Neutrophil (primary cell): ENCODE data around the gene KRT85.

Source experiments
- H3K27ac ChIP-seq: fragments of 200-600 bp; sonication (generic); 2 replicates; pipeline ENCODE4 v1.5.1; 2016; ENCODE audit warnings: mild to moderate bottlenecking, moderate library complexity
- H3K27me3 ChIP-seq: fragments of 200-600 bp; sonication (generic); 2 replicates; pipeline ENCODE4 v1.6.0; 2016; ENCODE audit warnings: mild to moderate bottlenecking
- H3K36me3 ChIP-seq: fragments of 200-600 bp; sonication (generic); 2 replicates; pipeline ENCODE4 v1.5.1; 2017
- H3K4me1 ChIP-seq, 2 experiments: fragments of 200-600 bp in 1 of 2; sonication (generic) in 1 of 2; 1 replicate in 1 of 2; 2 replicates in 1 of 2; pipeline versions ENCODE4 v1.5.1 to v1.6.1; 2013 to 2016; ENCODE audit warnings: low read depth in 1 of 2, low read length in 1 of 2, mild to moderate bottlenecking in 1 of 2, moderate library complexity in 1 of 2; ENCODE audit not compliant: control insufficient read depth in 1 of 2, insufficient read depth in 1 of 2
- H3K4me3 ChIP-seq, 2 experiments: fragments of 200-600 bp in 1 of 2; sonication (generic) in 1 of 2; 1 replicate in 1 of 2; 2 replicates in 1 of 2; pipeline ENCODE4 v1.5.1; 2013 to 2016; ENCODE audit warnings: low read depth in 1 of 2, low read length in 1 of 2, mild to moderate bottlenecking in 1 of 2, moderate library complexity in 1 of 2
- H3K9me3 ChIP-seq: fragments of 200-600 bp; sonication (generic); 2 replicates; pipeline ENCODE4 v1.5.1; 2016
- CTCF ChIP-seq: fragments of 200-600 bp; sonication (generic); IDR thresholded peaks from 2 replicates; pipeline ENCODE4 v1.5.1; 2016; ENCODE audit warnings: antibody characterized with exemption

Gene KRT85

GRCh38 chr12:52356031-52356761, 11.1 kb downstream of the KRT85 start:
- no peaks in the 10 kb centered on the region for H3K9me3 ChIP-seq
- H3K27ac ChIP-seq, result no peak overlapping the region
- no peaks in the 10 kb centered on the region for H3K4me1 ChIP-seq
- no peak overlapping the region for H3K4me3 ChIP-seq
- H3K27me3 ChIP-seq, result peaks cover 17% of the 10 kb centered on the region
- no peak for TF ChIP-seq CTCF
- no peaks in the 10 kb centered on the region for H3K36me3 ChIP-seq

- H3K4me3 ChIP-seq, result no peak overlapping the region
- no peaks in the 10 kb centered on the region for H3K9me3 ChIP-seq
- peaks cover 25% of the 10 kb centered on the region for H3K27me3 ChIP-seq
- TF ChIP-seq CTCF, result no peak
- no peaks in the 10 kb centered on the region for H3K36me3 ChIP-seq
- H3K4me1 ChIP-seq, result no peaks in the 10 kb centered on the region
- H3K27ac ChIP-seq, result no peak overlapping the region
Observed at GRCh38 chr12:52355176-52355575, 12.1 kb downstream of the KRT85 start.

GRCh38 chr12:52354200-52354599, 13.1 kb downstream of the KRT85 start:
- Histone ChIP-seq H3K27ac (no peak overlapping the region), H3K9me3 (no peaks in the 10 kb centered on the region), H3K4me1 (no peaks in the 10 kb centered on the region), H3K36me3 (no peaks in the 10 kb centered on the region), H3K27me3 (peaks cover 32% of the 10 kb centered on the region), H3K4me3 (no peak overlapping the region)
- TF ChIP-seq CTCF, result no peak

GRCh38 chr12:52353766-52354165, 13.5 kb downstream of the KRT85 start:
- peaks cover 33% of the 10 kb centered on the region for H3K27me3 ChIP-seq
- no peaks in the 10 kb centered on the region for H3K36me3 ChIP-seq
- no peaks in the 10 kb centered on the region for H3K9me3 ChIP-seq
- H3K4me3 ChIP-seq, result no peak overlapping the region
- TF ChIP-seq CTCF, result no peak
- no peak overlapping the region for H3K27ac ChIP-seq
- no peaks in the 10 kb centered on the region for H3K4me1 ChIP-seq

- H3K27ac ChIP-seq, result no peak overlapping the region
- peaks cover 32% of the 10 kb centered on the region for H3K27me3 ChIP-seq
- H3K4me3 ChIP-seq, result no peak overlapping the region
- no peaks in the 10 kb centered on the region for H3K9me3 ChIP-seq
- no peak for TF ChIP-seq CTCF
- H3K4me1 ChIP-seq, result no peaks in the 10 kb centered on the region
- H3K36me3 ChIP-seq, result no peaks in the 10 kb centered on the region
Observed at GRCh38 chr12:52352951-52353350, 14.3 kb downstream of the KRT85 start.
